Neuronal stem cell (in vitro differentiated cells): Measurements from ENCODE around the gene SORBS1.
A peak's percentile ranks its signal among the peaks of the same experiment; 100 is the strongest.

Source experiments
- DNase-seq: peaks from one replicate; pipeline ENCODE4 v3.0.0-alpha.2; 2013; ENCODE audit warnings: low spot score
- H2AFZ ChIP-seq: one replicate; pipeline ENCODE4 v1.6.1; 2013; ENCODE audit warnings: mild to moderate bottlenecking, low read length, inconsistent platforms
- H2AK5ac ChIP-seq: 2 replicates; pipeline ENCODE4 v1.6.1; 2013; ENCODE audit warnings: low read depth, mild to moderate bottlenecking, inconsistent platforms, low read length, moderate library complexity, mixed read lengths
- H2BK120ac ChIP-seq: 2 replicates; pipeline ENCODE4 v1.6.1; 2013; ENCODE audit warnings: low read depth, mild to moderate bottlenecking, inconsistent platforms, low read length, moderate library complexity, mixed read lengths
- H2BK12ac ChIP-seq: one replicate; pipeline ENCODE4 v1.6.1; 2013; ENCODE audit warnings: low read length, inconsistent platforms
- H2BK15ac ChIP-seq: 2 replicates; pipeline ENCODE4 v1.6.1; 2013; ENCODE audit warnings: mild to moderate bottlenecking, low read length, inconsistent platforms, mixed read lengths
- H2BK5ac ChIP-seq: one replicate; pipeline ENCODE4 v1.6.1; 2013; ENCODE audit warnings: inconsistent platforms, mild to moderate bottlenecking, low read length, moderate library complexity
- H3K14ac ChIP-seq: one replicate; pipeline ENCODE4 v1.6.1; 2013; ENCODE audit warnings: low read length, inconsistent platforms
- H3K18ac ChIP-seq: 2 replicates; pipeline ENCODE4 v1.6.1; 2013; ENCODE audit warnings: low read length, inconsistent platforms
- H3K23ac ChIP-seq: 2 replicates; pipeline ENCODE4 v1.6.1; 2013; ENCODE audit warnings: low read depth, mild to moderate bottlenecking, mixed read lengths, low read length, inconsistent platforms; ENCODE audit not compliant: poor library complexity
- H3K27ac ChIP-seq: replicated peaks from 3 replicates; pipeline ENCODE4 v1.5.1; 2013; ENCODE audit warnings: low read length, inconsistent platforms
- H3K27me3 ChIP-seq, 3 experiments: 2 replicates each; pipeline ENCODE4 v1.6.1; 2013; ENCODE audit warnings: low read length in 3 of 3, mild to moderate bottlenecking in 2 of 3, inconsistent platforms in 1 of 3, low read depth in 1 of 3, mixed read lengths in 1 of 3, moderate library complexity in 1 of 3; ENCODE audit not compliant: control insufficient read depth in 3 of 3, insufficient read depth in 3 of 3
- H3K36me3 ChIP-seq, 2 donors: replicated peaks in 1 of 2; 2 replicates each; pipeline ENCODE4 v1.6.1; 2013; ENCODE audit warnings: low read length in 2 of 2; ENCODE audit not compliant: control insufficient read depth in 2 of 2, insufficient read depth in 2 of 2
- H3K4ac ChIP-seq: 2 replicates; pipeline ENCODE4 v1.6.1; 2013; ENCODE audit warnings: inconsistent platforms, mild to moderate bottlenecking, low read length, moderate library complexity
- H3K4me1 ChIP-seq, 2 donors: 1 replicate in 1 of 2; 2 replicates in 1 of 2; pipeline ENCODE4 v1.6.1; 2013; ENCODE audit warnings: low read length in 2 of 2, low read depth in 1 of 2; ENCODE audit not compliant: control insufficient read depth in 2 of 2, insufficient read depth in 1 of 2
- H3K4me2 ChIP-seq: one replicate; pipeline ENCODE4 v1.6.1; 2013; ENCODE audit warnings: mild to moderate bottlenecking, low read length, inconsistent platforms; ENCODE audit not compliant: insufficient read depth, poor library complexity, severe bottlenecking
- H3K4me3 ChIP-seq, 2 donors: 2 replicates each; pipeline ENCODE4 v1.5.1; 2013; ENCODE audit warnings: low read length in 2 of 2, mild to moderate bottlenecking in 2 of 2, inconsistent platforms in 1 of 2, moderate library complexity in 1 of 2
- H3K79me1 ChIP-seq: one replicate; pipeline ENCODE4 v1.6.1; 2013; ENCODE audit warnings: low read depth, mild to moderate bottlenecking, inconsistent platforms, low read length, moderate library complexity
- H3K9ac ChIP-seq: one replicate; pipeline ENCODE4 v1.6.1; 2013; ENCODE audit warnings: mild to moderate bottlenecking, low read depth, low read length, inconsistent platforms; ENCODE audit not compliant: poor library complexity
- H3K9me3 ChIP-seq, 2 donors: replicated peaks in 1 of 2; 2 replicates each; pipeline versions ENCODE3 to v1.6.1; 2013; ENCODE audit warnings: low read length in 2 of 2, mild to moderate bottlenecking in 2 of 2, inconsistent platforms in 1 of 2, low read depth in 1 of 2, mixed read lengths in 1 of 2, moderate library complexity in 1 of 2; ENCODE audit not compliant: control insufficient read depth in 2 of 2, insufficient read depth in 1 of 2
- H4K8ac ChIP-seq: one replicate; pipeline ENCODE4 v1.6.1; 2013; ENCODE audit warnings: low read depth, mild to moderate bottlenecking, inconsistent platforms, low read length, moderate library complexity
- H4K91ac ChIP-seq: one replicate; pipeline ENCODE4 v1.6.1; 2013; ENCODE audit warnings: low read length, low read depth, mild to moderate bottlenecking, inconsistent platforms; ENCODE audit not compliant: poor library complexity
- WGBS, 2 donors: extraction: QIAGEN DNeasy Blood & Tissue Kit; methylation state at CpG; one replicate each; pipeline ENCODE4 v1.1.7; 2013; ENCODE audit warnings: missing lambda C conversion rate in 2 of 2, mixed read lengths in 1 of 2; ENCODE audit not compliant: insufficient read length in 2 of 2, insufficient replicate concordance in 1 of 2; ENCODE audit errors: extremely low coverage in 2 of 2; 5-methylcytosine and 5-hydroxymethylcytosine counted together

Gene SORBS1

GRCh38 chr10:95360122-95360714, 201.0 kb downstream of the SORBS1 start:
- Histone ChIP-seq H3K4ac (no peak overlapping the region), H3K9me3 (no peaks in the 10 kb centered on the region), H2BK5ac (no peak overlapping the region), H2AFZ (peak overlapping the region; percentile 66), H2BK120ac (no peak overlapping the region), H3K9ac (no peak overlapping the region), H3K4me3 (no peak overlapping the region), H4K91ac (no peak overlapping the region), H3K36me3 (peaks cover 0 to 4% of the 10 kb centered on the region in 2 donors), H3K18ac (no peak overlapping the region), H2AK5ac (no peak overlapping the region), H3K23ac (no peak overlapping the region), H3K14ac (no peak overlapping the region), H3K27ac (no peak overlapping the region), H3K4me1 (peaks cover 0 to 4% of the 10 kb centered on the region in 2 donors), H3K27me3 (no peaks in the 10 kb centered on the region), H2BK15ac (no peak overlapping the region), H2BK12ac (no peak overlapping the region), H3K4me2 (no peak overlapping the region), H3K79me1 (no peaks in the 10 kb centered on the region), H4K8ac (no peak overlapping the region)
- DNase-seq = no peak

GRCh38 chr10:95359466-95359865, 201.7 kb downstream of the SORBS1 start:
- H2BK12ac ChIP-seq = no peak overlapping the region
- H2AK5ac ChIP-seq = no peak overlapping the region
- no peak overlapping the region for H2BK5ac ChIP-seq
- no peak overlapping the region for H3K4me2 ChIP-seq
- no peak overlapping the region for H4K91ac ChIP-seq
- H4K8ac ChIP-seq = no peak overlapping the region
- no peak for DNase-seq
- H3K27ac ChIP-seq = no peak overlapping the region
- no peak overlapping the region for H3K14ac ChIP-seq
- no peak overlapping the region for H3K9ac ChIP-seq
- no peak overlapping the region for H3K4ac ChIP-seq
- H2BK120ac ChIP-seq = no peak overlapping the region
- no CpG with 5 or more reads among the region's 6 CpGs for WGBS, 2 donors
- no peak overlapping the region for H3K4me3 ChIP-seq
- H3K79me1 ChIP-seq = no peaks in the 10 kb centered on the region
- H3K36me3 ChIP-seq = peaks cover 0 to 4% of the 10 kb centered on the region in 2 donors
- no peak overlapping the region for H3K23ac ChIP-seq
- H2BK15ac ChIP-seq = no peak overlapping the region
- no peak overlapping the region for H3K18ac ChIP-seq
- H3K9me3 ChIP-seq = no peaks in the 10 kb centered on the region
- H2AFZ ChIP-seq = no peak overlapping the region
- no peaks in the 10 kb centered on the region for H3K27me3 ChIP-seq
- peaks cover 0 to 4% of the 10 kb centered on the region in 2 donors for H3K4me1 ChIP-seq

- Histone ChIP-seq H2BK12ac (no peak overlapping the region), H3K36me3 (peaks cover 0 to 6% of the 10 kb centered on the region in 2 donors), H3K9me3 (no peaks in the 10 kb centered on the region), H2BK5ac (peak overlapping the region; percentile 54), H2BK15ac (no peak overlapping the region), H3K4me1 (peaks cover 0 to 4% of the 10 kb centered on the region in 2 donors), H3K18ac (no peak overlapping the region), H2BK120ac (no peak overlapping the region), H2AFZ (no peak overlapping the region), H3K4ac (no peak overlapping the region), H3K14ac (no peak overlapping the region), H3K4me2 (no peak overlapping the region), H3K27me3 (no peaks in the 10 kb centered on the region), H3K9ac (no peak overlapping the region), H3K23ac (peak overlapping the region; percentile 60), H3K4me3 (no peak overlapping the region), H4K8ac (no peak overlapping the region), H3K27ac (no peak overlapping the region), H4K91ac (no peak overlapping the region), H3K79me1 (no peaks in the 10 kb centered on the region), H2AK5ac (no peak overlapping the region)
- WGBS, 2 donors = no CpG with 5 or more reads among the region's 23 CpGs
- DNase-seq = no peak
Measured at GRCh38 chr10:95356190-95356955, 204.8 kb downstream of the SORBS1 start.

GRCh38 chr10:95355301-95355700, 205.9 kb downstream of the SORBS1 start:
- Histone ChIP-seq H2BK15ac (no peak overlapping the region), H2AFZ (no peak overlapping the region), H3K9ac (no peak overlapping the region), H3K36me3 (peaks cover 0 to 6% of the 10 kb centered on the region in 2 donors), H3K27ac (no peak overlapping the region), H2AK5ac (no peak overlapping the region), H3K79me1 (no peaks in the 10 kb centered on the region), H3K4ac (no peak overlapping the region), H3K9me3 (no peaks in the 10 kb centered on the region), H2BK120ac (no peak overlapping the region), H3K4me1 (peaks cover 0 to 6% of the 10 kb centered on the region in 2 donors), H3K14ac (no peak overlapping the region), H2BK12ac (no peak overlapping the region), H4K91ac (no peak overlapping the region), H3K23ac (no peak overlapping the region), H3K4me2 (no peak overlapping the region), H3K27me3 (no peaks in the 10 kb centered on the region), H4K8ac (no peak overlapping the region), H3K18ac (peak overlapping the region; percentile 65), H3K4me3 (no peak overlapping the region), H2BK5ac (no peak overlapping the region)
- no peak for DNase-seq
- WGBS, 2 donors = no CpG with 5 or more reads among the region's 7 CpGs
